H9 (cell line): ENCODE measurements around the gene ALOX12B. TPM values are rescaled to one million over a fixed set of nuclear protein-coding genes. Genes with fewer than 3 reads are reported as not detected.

ENCODE experiments used
- DNase-seq: peaks from one replicate; pipeline ENCODE4 v3.0.0-alpha.2; 2017
- H2AFZ ChIP-seq: one replicate; pipeline ENCODE4 v1.6.1; 2013; ENCODE audit warnings: mild to moderate bottlenecking, low read length, control low read depth, moderate library complexity
- H2AK5ac ChIP-seq: 2 replicates; pipeline ENCODE4 v1.6.1; 2013; ENCODE audit warnings: low read length, control low read depth, mixed read lengths; ENCODE audit not compliant: insufficient read length
- H2BK120ac ChIP-seq: one replicate; pipeline ENCODE4 v1.6.1; 2013; ENCODE audit warnings: low read depth, mild to moderate bottlenecking, low read length, control low read depth, inconsistent platforms; ENCODE audit not compliant: poor library complexity, severe bottlenecking
- H2BK12ac ChIP-seq: 2 replicates; pipeline ENCODE4 v1.6.1; 2013; ENCODE audit warnings: low read length, control low read depth, mixed read lengths, low read depth; ENCODE audit not compliant: insufficient read length
- H2BK15ac ChIP-seq: 2 replicates; pipeline ENCODE4 v1.6.1; 2013; ENCODE audit warnings: low read depth, low read length, control low read depth
- H2BK20ac ChIP-seq: one replicate; pipeline ENCODE4 v1.6.1; 2013; ENCODE audit warnings: low read depth, mild to moderate bottlenecking, low read length, control low read depth, inconsistent platforms; ENCODE audit not compliant: poor library complexity, severe bottlenecking
- H2BK5ac ChIP-seq: 2 replicates; pipeline ENCODE4 v1.6.1; 2013; ENCODE audit warnings: low read length, control low read depth, mixed read lengths; ENCODE audit not compliant: insufficient read length
- H3K14ac ChIP-seq: 2 replicates; pipeline ENCODE4 v1.6.1; 2013; ENCODE audit warnings: low read length, control low read depth; ENCODE audit not compliant: insufficient read depth
- H3K18ac ChIP-seq: 2 replicates; pipeline ENCODE4 v1.6.1; 2013; ENCODE audit warnings: low read depth, mild to moderate bottlenecking, mixed read lengths, low read length, control low read depth; ENCODE audit not compliant: insufficient read length
- H3K23ac ChIP-seq: 2 replicates; pipeline ENCODE4 v1.6.1; 2013; ENCODE audit warnings: low read length, control low read depth, mixed read lengths, low read depth; ENCODE audit not compliant: insufficient read length
- H3K23me2 ChIP-seq: 2 replicates; pipeline ENCODE4 v1.6.1; 2013; ENCODE audit warnings: low read depth, mild to moderate bottlenecking, mixed read lengths, low read length, control low read depth; ENCODE audit not compliant: insufficient read length, poor library complexity, severe bottlenecking
- H3K27ac ChIP-seq: 2 replicates; pipeline ENCODE4 v1.5.1; 2013; ENCODE audit warnings: low read length, control low read depth, mixed read lengths, low read depth; ENCODE audit not compliant: insufficient read length
- H3K27me3 ChIP-seq: 2 replicates; pipeline ENCODE4 v1.6.1; 2013; ENCODE audit warnings: low read length, control low read depth, inconsistent platforms; ENCODE audit not compliant: insufficient read depth
- H3K4ac ChIP-seq: 2 replicates; pipeline ENCODE4 v1.6.1; 2013; ENCODE audit warnings: low read depth, mild to moderate bottlenecking, control low read depth, inconsistent platforms, low read length, moderate library complexity
- H3K4me1 ChIP-seq: 2 replicates; pipeline ENCODE4 v1.6.1; 2013; ENCODE audit warnings: low read length, control low read depth, inconsistent platforms; ENCODE audit not compliant: insufficient read depth
- H3K4me2 ChIP-seq: 2 replicates; pipeline ENCODE4 v1.6.1; 2013; ENCODE audit warnings: low read length, control low read depth, mixed read lengths; ENCODE audit not compliant: insufficient read length, insufficient read depth
- H3K56ac ChIP-seq: 2 replicates; pipeline ENCODE4 v1.6.1; 2013; ENCODE audit warnings: low read depth, mild to moderate bottlenecking, mixed read lengths, low read length, control low read depth; ENCODE audit not compliant: insufficient read length
- H3K79me1 ChIP-seq: 2 replicates; pipeline ENCODE4 v1.6.1; 2013; ENCODE audit warnings: low read depth, mild to moderate bottlenecking, moderate library complexity, low read length, control low read depth, inconsistent platforms; ENCODE audit not compliant: insufficient read depth, poor library complexity, severe bottlenecking
- H3K79me2 ChIP-seq: 2 replicates; pipeline ENCODE4 v1.6.1; 2013; ENCODE audit warnings: low read length, control low read depth, inconsistent platforms; ENCODE audit not compliant: insufficient read depth
- H3K9ac ChIP-seq: 2 replicates; pipeline ENCODE4 v1.6.1; 2013; ENCODE audit warnings: low read length, control low read depth, mixed read lengths; ENCODE audit not compliant: insufficient read length; ENCODE audit errors: extremely low read depth
- H3K9me3 ChIP-seq: one replicate; pipeline ENCODE4 v1.6.1; 2013; ENCODE audit warnings: low read depth, low read length, inconsistent platforms; ENCODE audit not compliant: control insufficient read depth
- H3T11ph ChIP-seq: one replicate; pipeline ENCODE4 v1.6.1; 2013; ENCODE audit warnings: mild to moderate bottlenecking, low read length, control low read depth, inconsistent platforms
- H4K20me1 ChIP-seq: one replicate; pipeline ENCODE4 v1.6.1; 2013; ENCODE audit not compliant: control insufficient read depth, insufficient read length, insufficient read depth
- H4K5ac ChIP-seq: 2 replicates; pipeline ENCODE4 v1.6.1; 2013; ENCODE audit warnings: low read depth, mild to moderate bottlenecking, mixed read lengths, low read length, control low read depth; ENCODE audit not compliant: insufficient read length
- H4K8ac ChIP-seq: replicated peaks from 2 replicates; pipeline ENCODE4 v1.6.1; 2013; ENCODE audit warnings: low read length, control low read depth, mixed read lengths, low read depth; ENCODE audit not compliant: insufficient read length
- H4K91ac ChIP-seq: 2 replicates; pipeline ENCODE4 v1.6.1; 2013; ENCODE audit warnings: low read depth, mild to moderate bottlenecking, moderate library complexity, mixed read lengths, low read length, control low read depth; ENCODE audit not compliant: insufficient read length
- H3K27ac Mint-ChIP-seq, 3 experiments: 2 replicates in 2 of 3; 3 replicates in 1 of 3; pipeline ENCODE4 v1.8.0; 2020 to 2021; ENCODE audit warnings: mixed read lengths in 3 of 3, mild to moderate bottlenecking in 1 of 3, moderate library complexity in 1 of 3
- H3K27me3 Mint-ChIP-seq: 2 replicates; pipeline ENCODE4 v1.8.0; 2021; ENCODE audit warnings: low read depth, mild to moderate bottlenecking, moderate library complexity, mixed read lengths
- H3K36me3 Mint-ChIP-seq, 3 experiments: 2 replicates in 2 of 3; 3 replicates in 1 of 3; pipeline ENCODE4 v1.8.0; 2020 to 2021; ENCODE audit warnings: low read depth in 3 of 3, mixed read lengths in 3 of 3; ENCODE audit not compliant: insufficient read depth in 1 of 3
- H3K4me1 Mint-ChIP-seq, 2 experiments: 2 replicates each; pipeline ENCODE4 v1.8.0; 2020; ENCODE audit warnings: mixed read lengths in 2 of 2
- H3K4me3 Mint-ChIP-seq, 2 experiments: 2 replicates in 1 of 2; 3 replicates in 1 of 2; pipeline ENCODE4 v1.8.0; 2020 to 2021; ENCODE audit warnings: mild to moderate bottlenecking in 2 of 2, mixed read lengths in 2 of 2, moderate library complexity in 1 of 2
- H3K9me3 Mint-ChIP-seq, 2 experiments: 2 replicates in 1 of 2; 3 replicates in 1 of 2; pipeline ENCODE4 v1.8.0; 2020; ENCODE audit warnings: mild to moderate bottlenecking in 2 of 2, mixed read lengths in 2 of 2, moderate library complexity in 1 of 2
- WGBS: extraction: QIAGEN DNeasy Blood & Tissue Kit; methylation state at CpG from one replicate; pipeline ENCODE4 v1.1.7; 2013; ENCODE audit warnings: missing lambda C conversion rate, low lambda C conversion rate, mixed read lengths; ENCODE audit not compliant: insufficient read length; ENCODE audit errors: extremely low coverage; 5-methylcytosine and 5-hydroxymethylcytosine counted together
- total RNA-seq: library from RNA; stranded (reverse); gene quantifications from 2 replicates; pipeline ENCODE4 v1.2.1, GENCODE V29; 2021
- TF ChIP-seq, protein P1 (sequence below): fragments of 200-600 bp; sonication (generic); conservative IDR thresholded peaks from 3 replicates; pipeline ENCODE4 v1.8.0; 2021; ENCODE audit warnings: antibody characterized with exemption, mild to moderate bottlenecking

ALOX12B gene
- total RNA-seq, 1 experiment from 2014 or later, result 1.2 TPM

DNA sequence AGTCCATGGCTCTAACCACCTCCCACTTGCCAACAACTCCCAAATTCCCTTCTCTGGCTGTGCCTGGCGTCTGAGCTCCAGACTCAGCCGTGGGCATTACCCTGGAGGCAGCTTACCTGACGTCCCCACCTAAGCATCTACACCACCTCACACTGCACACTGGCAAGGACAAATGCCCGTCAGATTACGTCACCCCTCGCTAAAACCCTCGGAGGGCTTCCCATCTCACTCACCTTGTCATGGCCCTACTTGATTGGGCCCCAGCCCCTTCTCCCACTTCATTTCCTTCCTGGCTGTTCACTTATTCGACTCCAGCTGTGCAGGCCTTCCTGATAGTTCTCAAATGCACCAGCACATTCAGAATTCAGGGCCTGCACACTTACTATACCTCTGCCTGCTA lies 17.4 kb upstream of the ALOX12B start:
- H2BK15ac ChIP-seq, result no peak overlapping the region
- H4K8ac ChIP-seq, result no peak overlapping the region
- H3K4me3 Mint-ChIP-seq, result no peak overlapping the region
- no peak overlapping the region for H4K5ac ChIP-seq
- no peak overlapping the region for H3K56ac ChIP-seq
- no peak overlapping the region for H3K27ac Mint-ChIP-seq
- no peak overlapping the region for H2BK120ac ChIP-seq
- no peak for DNase-seq
- H3K23ac ChIP-seq, result no peak overlapping the region
- peaks cover 3% of the 10 kb centered on the region for H3K23me2 ChIP-seq
- no peak overlapping the region for H3K27ac ChIP-seq
- no peaks in the 10 kb centered on the region for H3K79me1 ChIP-seq
- TF ChIP-seq, protein P1, sequence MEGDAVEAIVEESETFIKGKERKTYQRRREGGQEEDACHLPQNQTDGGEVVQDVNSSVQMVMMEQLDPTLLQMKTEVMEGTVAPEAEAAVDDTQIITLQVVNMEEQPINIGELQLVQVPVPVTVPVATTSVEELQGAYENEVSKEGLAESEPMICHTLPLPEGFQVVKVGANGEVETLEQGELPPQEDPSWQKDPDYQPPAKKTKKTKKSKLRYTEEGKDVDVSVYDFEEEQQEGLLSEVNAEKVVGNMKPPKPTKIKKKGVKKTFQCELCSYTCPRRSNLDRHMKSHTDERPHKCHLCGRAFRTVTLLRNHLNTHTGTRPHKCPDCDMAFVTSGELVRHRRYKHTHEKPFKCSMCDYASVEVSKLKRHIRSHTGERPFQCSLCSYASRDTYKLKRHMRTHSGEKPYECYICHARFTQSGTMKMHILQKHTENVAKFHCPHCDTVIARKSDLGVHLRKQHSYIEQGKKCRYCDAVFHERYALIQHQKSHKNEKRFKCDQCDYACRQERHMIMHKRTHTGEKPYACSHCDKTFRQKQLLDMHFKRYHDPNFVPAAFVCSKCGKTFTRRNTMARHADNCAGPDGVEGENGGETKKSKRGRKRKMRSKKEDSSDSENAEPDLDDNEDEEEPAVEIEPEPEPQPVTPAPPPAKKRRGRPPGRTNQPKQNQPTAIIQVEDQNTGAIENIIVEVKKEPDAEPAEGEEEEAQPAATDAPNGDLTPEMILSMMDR, result no peak
- no peak overlapping the region for H2BK20ac ChIP-seq
- H2AFZ ChIP-seq, result no peak overlapping the region
- H3K14ac ChIP-seq, result peak overlapping the region; percentile 50; the same call in 1 of the 2 replicates
- no peak overlapping the region for H2BK12ac ChIP-seq
- H3K9ac ChIP-seq, result no peak overlapping the region
- H3K4ac ChIP-seq, result no peak overlapping the region
- no peak overlapping the region for H4K91ac ChIP-seq
- no peaks in the 10 kb centered on the region for H3K79me2 ChIP-seq
- no peak overlapping the region for H2AK5ac ChIP-seq
- no peaks in the 10 kb centered on the region for H3K9me3 Mint-ChIP-seq
- no peaks in the 10 kb centered on the region for H3K9me3 ChIP-seq
- no peak overlapping the region for H3K4me2 ChIP-seq
- H3K4me1 Mint-ChIP-seq, result peaks cover 6 to 10% of the 10 kb centered on the region in 2 experiments
- H3K4me1 ChIP-seq, result no peaks in the 10 kb centered on the region
- H3K36me3 Mint-ChIP-seq, result no peaks in the 10 kb centered on the region
- H3K27me3 ChIP-seq, result peaks cover 3% of the 10 kb centered on the region; the same call in 1 of the 2 replicates
- peaks cover 45% of the 10 kb centered on the region for H3K27me3 Mint-ChIP-seq
- H2BK5ac ChIP-seq, result no peak overlapping the region
- no peaks in the 10 kb centered on the region for H4K20me1 ChIP-seq
- no peak overlapping the region for H3K18ac ChIP-seq
- H3T11ph ChIP-seq, result no peak overlapping the region
- WGBS, result no CpG with 5 or more reads among the region's 8 CpGs
